Measurements from ENCODE around the gene MTRFR. TPM values are rescaled to one million over a fixed set of nuclear protein-coding genes. Genes with fewer than 3 reads are reported as not detected.
A peak's percentile ranks its signal among the peaks of the same experiment; 100 is the strongest.

The MTRFR gene
- total RNA-seq, 2 experiments from 2014 or later: 30.1 to 32.8 TPM

DNA sequence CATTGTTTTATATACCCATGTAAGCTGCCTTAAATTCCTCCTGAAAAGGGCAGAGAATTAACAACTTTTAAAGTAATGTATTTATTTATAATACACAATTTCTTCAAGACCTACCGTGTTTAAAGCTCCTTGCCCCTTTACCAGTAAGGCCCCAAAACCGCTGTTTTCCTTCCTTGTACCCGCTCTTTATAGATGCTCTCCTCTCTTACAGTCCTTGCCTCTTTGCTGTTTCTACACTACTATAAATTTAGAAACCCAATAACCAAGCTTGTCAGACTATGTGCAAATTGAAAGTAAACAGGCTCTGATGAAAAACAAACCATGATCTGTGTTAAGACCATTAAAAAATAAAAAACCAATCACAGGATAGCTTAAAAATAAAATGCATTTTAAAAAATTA is 4.2 kb upstream of the MTRFR start:
- Histone ChIP-seq H3K4me2 (ENCODE audit: low read length) (peak overlapping the region; percentile 60), H3K9me3 (ENCODE audit: low read length) (no peaks in the 10 kb centered on the region), H3K4me3 (ENCODE audit: low read depth, low read length, poor library complexity, severe bottlenecking) (peak overlapping the region; percentile 46), H3K79me2 (ENCODE audit: insufficient read depth, low read depth, low read length) (peaks cover 74% of the 10 kb centered on the region), H3K9me2 (ENCODE audit: insufficient read depth, low read length) (no peaks in the 10 kb centered on the region), H2AFZ (ENCODE audit: low read length) (no peak overlapping the region), H4K20me1 (ENCODE audit: insufficient read depth, low read length) (no peaks in the 10 kb centered on the region), H3K27ac (ENCODE audit: low read depth, low read length, poor library complexity, severe bottlenecking) (peak overlapping the region; percentile 10), H3K4me1 (ENCODE audit: insufficient read depth, low read length, poor library complexity, severe bottlenecking) (peaks cover 29% of the 10 kb centered on the region), H3K36me3 (ENCODE audit: insufficient read depth, low read length) (peaks cover 56% of the 10 kb centered on the region)
- TF ChIP-seq, protein P1, sequence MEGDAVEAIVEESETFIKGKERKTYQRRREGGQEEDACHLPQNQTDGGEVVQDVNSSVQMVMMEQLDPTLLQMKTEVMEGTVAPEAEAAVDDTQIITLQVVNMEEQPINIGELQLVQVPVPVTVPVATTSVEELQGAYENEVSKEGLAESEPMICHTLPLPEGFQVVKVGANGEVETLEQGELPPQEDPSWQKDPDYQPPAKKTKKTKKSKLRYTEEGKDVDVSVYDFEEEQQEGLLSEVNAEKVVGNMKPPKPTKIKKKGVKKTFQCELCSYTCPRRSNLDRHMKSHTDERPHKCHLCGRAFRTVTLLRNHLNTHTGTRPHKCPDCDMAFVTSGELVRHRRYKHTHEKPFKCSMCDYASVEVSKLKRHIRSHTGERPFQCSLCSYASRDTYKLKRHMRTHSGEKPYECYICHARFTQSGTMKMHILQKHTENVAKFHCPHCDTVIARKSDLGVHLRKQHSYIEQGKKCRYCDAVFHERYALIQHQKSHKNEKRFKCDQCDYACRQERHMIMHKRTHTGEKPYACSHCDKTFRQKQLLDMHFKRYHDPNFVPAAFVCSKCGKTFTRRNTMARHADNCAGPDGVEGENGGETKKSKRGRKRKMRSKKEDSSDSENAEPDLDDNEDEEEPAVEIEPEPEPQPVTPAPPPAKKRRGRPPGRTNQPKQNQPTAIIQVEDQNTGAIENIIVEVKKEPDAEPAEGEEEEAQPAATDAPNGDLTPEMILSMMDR (conservative IDR thresholded peaks at IDR 0.05; ENCODE audit: low read length): no peak
- TF ChIP-seq EZH2phosphoT487 (IDR thresholded peaks at IDR 0.05; ENCODE audit: borderline replicate concordance, low read depth, low read length): no peak
- no peak for DNase-seq (ENCODE audit: low spot score)
- BruUV-seq (replicated peaks): no TSS peak
- intact Hi-C loops (cut with micrococcal nuclease; ENCODE audit: unreplicated experiment): no loop called here
- ChIA-PET CTCF (ENCODE audit: unreplicated experiment) (no interaction called here), POLR2A (interaction anchor here (0.6 to 0.9 kb wide), 2 partner anchors 272 to 342 kb away, joined by 3 read pairs; no protein-coding TSS in a partner anchor)

DNA sequence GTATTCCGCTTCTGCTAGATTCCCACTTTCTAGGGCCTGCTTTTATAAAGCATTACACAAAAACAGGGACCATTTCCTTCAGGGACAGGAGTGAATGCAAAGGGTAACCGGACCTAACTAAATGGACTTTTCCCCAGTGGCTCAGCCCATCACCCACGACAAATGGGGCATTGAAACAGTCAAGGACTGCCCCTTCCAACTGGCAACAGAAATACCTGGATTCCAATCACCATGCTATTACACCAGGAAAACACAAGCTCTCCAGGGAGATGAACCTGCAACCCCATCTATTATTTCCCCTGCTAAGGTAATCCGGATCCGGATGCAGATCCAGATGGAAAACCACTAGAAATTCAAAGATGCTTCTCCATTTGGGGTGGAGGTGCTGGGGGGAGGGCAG is 1.3 kb upstream of the MTRFR start:
- Histone ChIP-seq H3K36me3 (ENCODE audit: insufficient read depth, low read length) (peaks cover 57% of the 10 kb centered on the region), H2AFZ (ENCODE audit: low read length) (peak overlapping the region; percentile 81; the same call in 1 of the 2 replicates), H3K9me3 (ENCODE audit: low read length) (no peaks in the 10 kb centered on the region), H3K9me2 (ENCODE audit: insufficient read depth, low read length) (no peaks in the 10 kb centered on the region), H3K4me1 (ENCODE audit: insufficient read depth, low read length, poor library complexity, severe bottlenecking) (peaks cover 46% of the 10 kb centered on the region), H3K27ac (ENCODE audit: low read depth, low read length, poor library complexity, severe bottlenecking) (peak overlapping the region; percentile 58), H3K4me2 (ENCODE audit: low read length) (peak overlapping the region; percentile 79), H3K79me2 (ENCODE audit: insufficient read depth, low read depth, low read length) (peaks cover 89% of the 10 kb centered on the region), H4K20me1 (ENCODE audit: insufficient read depth, low read length) (no peaks in the 10 kb centered on the region), H3K4me3 (ENCODE audit: low read depth, low read length, poor library complexity, severe bottlenecking) (peak overlapping the region; percentile 94)
- intact Hi-C loops (cut with micrococcal nuclease; ENCODE audit: unreplicated experiment): loop anchor here (2.0 to 10.0 kb wide), 2 partner anchors 257 to 347 kb away; partner anchors contain the start of gene OGFOD2
- no TSS peak for BruUV-seq (replicated peaks)
- POLR2A ChIA-PET: interaction anchor here (0.5 to 2.9 kb wide), 25 partner anchors 9 to 481 kb away, joined by 3 to 17 read pairs (median 4); partner anchors contain the start of genes KMT5A, OGFOD2, SBNO1 and SNRNP35
- DNase-seq (ENCODE audit: low spot score): peak; percentile 14
- TF ChIP-seq, protein P1 (conservative IDR thresholded peaks at IDR 0.05; ENCODE audit: low read length): no peak
- TF ChIP-seq EZH2phosphoT487 (IDR thresholded peaks at IDR 0.05; ENCODE audit: borderline replicate concordance, low read depth, low read length): no peak
- CTCF ChIA-PET (ENCODE audit: unreplicated experiment): interaction anchor here (0.6 to 1.5 kb wide), 2 partner anchors 31 to 438 kb away, joined by 3 read pairs; no protein-coding TSS in a partner anchor

DNA sequence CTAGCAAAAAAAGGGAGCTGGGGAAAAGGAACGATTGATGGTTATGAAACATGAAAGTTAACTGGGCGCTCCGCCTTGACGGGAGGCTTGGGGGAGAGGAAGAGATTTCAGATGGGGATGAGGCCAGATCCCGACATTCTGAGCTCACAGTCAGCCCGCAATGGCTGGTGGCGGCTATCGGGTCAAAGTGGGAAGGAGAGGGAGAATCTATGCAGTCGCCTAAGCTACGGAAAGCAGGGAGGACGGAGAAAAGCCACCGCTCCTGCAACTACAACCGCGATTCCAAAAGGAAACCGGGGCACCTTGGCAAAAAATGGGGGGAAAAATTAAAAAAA is 797 bp upstream of the MTRFR start:
- peak overlapping the region; percentile 58 for H3K27ac ChIP-seq (ENCODE audit: low read depth, low read length, poor library complexity, severe bottlenecking)
- BruUV-seq (replicated peaks): no TSS peak
- peak overlapping the region; percentile 79 for H3K4me2 ChIP-seq (ENCODE audit: low read length)
- H3K36me3 ChIP-seq (ENCODE audit: insufficient read depth, low read length): peaks cover 57% of the 10 kb centered on the region
- no peaks in the 10 kb centered on the region for H3K9me3 ChIP-seq (ENCODE audit: low read length)
- H2AFZ ChIP-seq (ENCODE audit: low read length): peak overlapping the region; percentile 81
- CTCF ChIA-PET (ENCODE audit: unreplicated experiment): interaction anchor here (0.6 to 1.5 kb wide), 2 partner anchors 32 to 438 kb away, joined by 3 read pairs; no protein-coding TSS in a partner anchor
- H3K9me2 ChIP-seq (ENCODE audit: insufficient read depth, low read length): no peaks in the 10 kb centered on the region
- no peak for TF ChIP-seq EZH2phosphoT487 (IDR thresholded peaks at IDR 0.05; ENCODE audit: borderline replicate concordance, low read depth, low read length)
- TF ChIP-seq, protein P1 (conservative IDR thresholded peaks at IDR 0.05; ENCODE audit: low read length): no peak
- peak overlapping the region; percentile 94 for H3K4me3 ChIP-seq (ENCODE audit: low read depth, low read length, poor library complexity, severe bottlenecking)
- no peaks in the 10 kb centered on the region for H4K20me1 ChIP-seq (ENCODE audit: insufficient read depth, low read length)
- H3K4me1 ChIP-seq (ENCODE audit: insufficient read depth, low read length, poor library complexity, severe bottlenecking): peaks cover 51% of the 10 kb centered on the region
- H3K79me2 ChIP-seq (ENCODE audit: insufficient read depth, low read depth, low read length): peaks cover 89% of the 10 kb centered on the region
- no peak for DNase-seq (ENCODE audit: low spot score)
- POLR2A ChIA-PET: interaction anchor here (0.5 to 2.9 kb wide), 32 partner anchors 8 to 1618 kb away, joined by 3 to 17 read pairs (median 4); partner anchors contain the start of genes KMT5A, OGFOD2, SBNO1 and SNRNP35
- intact Hi-C loops (cut with micrococcal nuclease; ENCODE audit: unreplicated experiment): loop anchor here (2.0 to 10.0 kb wide), 2 partner anchors 258 to 348 kb away; partner anchors contain the start of gene OGFOD2
